Endothelial cell of umbilical vein (primary cell): ENCODE measurements around the gene AKAP13. TPM values are rescaled to one million over a fixed set of nuclear protein-coding genes. Genes with fewer than 3 reads are reported as not detected.

Experiments
- BruUV-seq: library from RNA; stranded (reverse); fragments of 400-500 nt; replicated peaks from 2 replicates; lab custom pipeline; 2021; lab: Mats Ljungman, UMichigan
- CTCF ChIA-PET: fragments of 300-600, 350-600 bp; sonication (Branson Sonifier 250); formaldehyde crosslinking; loops from one replicate; lab custom pipeline; 2021; ENCODE audit warnings: antibody characterized with exemption, inconsistent platforms; lab: Charles Lee
- POLR2A ChIA-PET: fragments of 300-600, 350-600 bp; sonication (Branson Sonifier 250); formaldehyde crosslinking; loops from one replicate; lab custom pipeline; 2021; ENCODE audit warnings: antibody characterized with exemption, inconsistent platforms; lab: Charles Lee
- DNase-seq: peaks from one replicate; pipeline ENCODE4 v3.0.0-alpha.2; 2011; ENCODE audit warnings: low read depth, low spot score
- FAIRE-seq: peaks from 2 replicates; lab custom pipeline; 2011; peaks lifted over from hg19 to GRCh38; lab: Jason Lieb, UNC
- H2AFZ ChIP-seq: 2 replicates; pipeline ENCODE4 v1.6.0; 2012; ENCODE audit warnings: low read depth, low read length, control low read depth, inconsistent platforms
- H3K27ac ChIP-seq: 2 replicates; pipeline ENCODE4 v1.5.1; 2011; ENCODE audit warnings: low read depth, mild to moderate bottlenecking, control low read depth, low read length, moderate library complexity; ENCODE audit not compliant: insufficient read depth
- H3K27me3 ChIP-seq, 2 experiments: 2 replicates each; pipeline versions ENCODE4 v1.6.0 to v1.6.1; 2011; ENCODE audit warnings: low read length in 2 of 2, mixed read lengths in 1 of 2; ENCODE audit not compliant: control insufficient read depth in 2 of 2, insufficient read depth in 2 of 2
- H3K36me3 ChIP-seq, 2 experiments: 2 replicates in 1 of 2; 3 replicates in 1 of 2; pipeline ENCODE4 v1.5.1; 2011; ENCODE audit warnings: low read length in 2 of 2, mild to moderate bottlenecking in 1 of 2, moderate library complexity in 1 of 2; ENCODE audit not compliant: control insufficient read depth in 2 of 2, insufficient read depth in 2 of 2; ENCODE audit errors: extremely low read depth in 1 of 2
- H3K4me1 ChIP-seq: 3 replicates; pipeline ENCODE4 v1.5.1; 2011; ENCODE audit warnings: mild to moderate bottlenecking, low read length; ENCODE audit not compliant: control insufficient read depth, insufficient read depth; ENCODE audit errors: extremely low read depth
- H3K4me2 ChIP-seq: 2 replicates; pipeline ENCODE4 v1.6.1; 2011; ENCODE audit warnings: low read length, control low read depth, mixed read lengths; ENCODE audit not compliant: insufficient read depth
- H3K4me3 ChIP-seq, 3 experiments: fragments of 200-600 bp in 1 of 3; sonication (generic), shearing (Covaris generic) in 1 of 3; replicated peaks in 1 of 3; 2 replicates each; pipeline ENCODE4 v1.5.1; 2011 to 2016; ENCODE audit warnings: control low read depth in 3 of 3, low read length in 3 of 3, mild to moderate bottlenecking in 2 of 3, inconsistent platforms in 1 of 3, low read depth in 1 of 3, moderate library complexity in 1 of 3; ENCODE audit not compliant: insufficient read depth in 1 of 3
- H3K79me2 ChIP-seq: 2 replicates; pipeline ENCODE4 v1.6.0; 2012; ENCODE audit warnings: low read length, inconsistent platforms; ENCODE audit not compliant: control insufficient read depth, insufficient read depth
- H3K9ac ChIP-seq: replicated peaks from 2 replicates; pipeline ENCODE3; 2011; ENCODE audit warnings: low read length, control low read depth; ENCODE audit not compliant: insufficient read depth; ENCODE audit errors: extremely low read depth
- H3K9me1 ChIP-seq: replicated peaks from 3 replicates; pipeline ENCODE4 v1.6.0; 2011; ENCODE audit warnings: mild to moderate bottlenecking, low read length; ENCODE audit not compliant: control insufficient read depth, insufficient read depth; ENCODE audit errors: extremely low read depth
- H3K9me3 ChIP-seq: replicated peaks from 2 replicates; pipeline ENCODE4 v1.5.1; 2012; ENCODE audit warnings: low read length, inconsistent platforms; ENCODE audit not compliant: control insufficient read depth, insufficient read depth
- H4K20me1 ChIP-seq: replicated peaks from 2 replicates; pipeline ENCODE3; 2011; ENCODE audit warnings: mild to moderate bottlenecking, low read length; ENCODE audit not compliant: control insufficient read depth, insufficient read depth; ENCODE audit errors: extremely low read depth
- CTCF ChIP-seq, 2 donors: IDR thresholded peaks; 1 replicate in 1 of 2; 2 replicates in 1 of 2; pipeline ENCODE4 v1.5.1; 2011; ENCODE audit warnings: low read length in 2 of 2, mild to moderate bottlenecking in 2 of 2, moderate library complexity in 2 of 2, control low read depth in 1 of 2, inconsistent platforms in 1 of 2, low read depth in 1 of 2; ENCODE audit not compliant: insufficient read depth in 1 of 2; ENCODE audit errors: extremely low read depth in 1 of 2
- EZH2 ChIP-seq: IDR thresholded peaks from 2 replicates; pipeline ENCODE4 v1.6.1; 2012; ENCODE audit warnings: borderline replicate concordance, low read depth, mild to moderate bottlenecking, moderate library complexity, low read length, inconsistent platforms; ENCODE audit not compliant: severe bottlenecking
- FOS ChIP-seq: IDR thresholded peaks from 2 replicates; pipeline ENCODE4 v1.6.1; 2011; ENCODE audit warnings: mild to moderate bottlenecking, low read length, moderate library complexity, borderline replicate concordance; ENCODE audit not compliant: insufficient read depth
- GATA2 ChIP-seq: IDR thresholded peaks from 2 replicates; pipeline ENCODE4 v1.7.0; 2011; ENCODE audit warnings: low read depth, mild to moderate bottlenecking, moderate library complexity, mixed read lengths, low read length; ENCODE audit not compliant: insufficient read length, insufficient read depth
- JUN ChIP-seq: IDR thresholded peaks from 2 replicates; pipeline ENCODE4 v1.6.1; 2011; ENCODE audit warnings: borderline replicate concordance, low read depth; ENCODE audit not compliant: insufficient read length, insufficient read depth
- MYC ChIP-seq: IDR thresholded peaks from one replicate; pipeline ENCODE4 v1.6.1; 2011; ENCODE audit warnings: mild to moderate bottlenecking, low read depth, low read length
- POLR2A ChIP-seq: IDR thresholded peaks from 2 replicates; pipeline ENCODE4 v1.6.1; 2012; ENCODE audit warnings: low read depth, mild to moderate bottlenecking, control low read depth, low read length
- POLR2AphosphoS5 ChIP-seq: IDR thresholded peaks from 2 replicates; pipeline ENCODE4 v1.6.1; 2012; ENCODE audit warnings: low read depth, mild to moderate bottlenecking, control low read depth, low read length, moderate library complexity; ENCODE audit not compliant: insufficient read depth
- dilution Hi-C: fragments of 300-500 bp; cut with MboI; formaldehyde crosslinking; loops from one replicate; pipeline ENCODE4 v1.15.0; 2019; ENCODE audit warnings: low sequenced_read_pairs; ENCODE audit not compliant: extremely low pct_ligation_motif_present
- intact Hi-C: fragments of 100-400 bp; cut with micrococcal nuclease; formaldehyde crosslinking; loops from one replicate; pipeline ENCODE4 v1.10.0; 2022
- polyA plus RNA-seq, 4 experiments: library from polyadenylated mRNA; depleted of rRNA in 3 of 4; stranded (reverse) in 3 of 4; unstranded in 1 of 4; fragments of >200 nt; gene quantifications; 2 replicates each; pipeline versions ENCODE4 v1.2.1 to v1.2.3, GENCODE V29; 2011 to 2012; ENCODE audit warnings: missing spikeins in 1 of 4
- total RNA-seq: library from RNA; stranded (reverse); gene quantifications from 2 replicates; pipeline ENCODE4 v1.2.3, GENCODE V29; 2021
- TF ChIP-seq, protein P1 (sequence below): IDR thresholded peaks from 2 replicates; pipeline ENCODE4 v1.6.1; 2011; ENCODE audit not compliant: insufficient read depth, insufficient read length

The AKAP13 gene
- total and polyA plus RNA-seq, 2 donors (not counting 3 experiments of a cell fraction or from before 2014, with no cell fraction given) = 22.8 to 87.8 TPM

DNA sequence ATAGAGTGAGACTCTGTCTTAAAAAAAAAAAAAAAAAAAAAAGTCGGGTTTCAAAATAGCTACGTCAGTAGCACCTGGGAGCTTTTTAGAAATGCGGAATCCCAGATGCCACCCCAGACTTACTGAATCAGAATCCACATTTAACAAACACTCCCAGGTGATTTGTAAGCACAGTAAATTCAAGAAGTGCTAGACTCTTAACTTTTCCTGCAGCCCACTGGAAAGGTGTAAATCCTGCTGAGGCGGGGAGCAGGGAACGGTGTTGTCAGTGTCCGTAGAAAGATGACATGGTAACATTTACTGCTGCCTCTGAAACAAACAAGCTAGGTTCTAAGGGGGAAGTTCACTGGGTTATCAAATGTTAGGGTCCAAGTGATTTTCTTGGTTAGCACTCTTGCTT is 2.4 kb upstream of the AKAP13 start:
- POLR2A ChIA-PET = no interaction called here
- DNase-seq (no peak), FAIRE-seq (no peak)
- H3K79me2 ChIP-seq = peaks cover 15% of the 10 kb centered on the region
- H3K27me3 ChIP-seq = no peaks in the 10 kb centered on the region
- no peaks in the 10 kb centered on the region for H4K20me1 ChIP-seq
- dilution Hi-C loops (no loop called here), intact Hi-C loops (no loop called here)
- H3K27ac ChIP-seq = no peak overlapping the region
- no peak overlapping the region for H3K9ac ChIP-seq
- TF ChIP-seq POLR2A (no peak), JUN (no peak), EZH2 (no peak), FOS (no peak), POLR2AphosphoS5 (no peak), GATA2 (no peak), CTCF (IDR thresholded peaks at IDR 0.05; ENCODE audit: extremely low read depth in 1 of 2, insufficient read depth in 1 of 2, low read depth in 1 of 2, low read length in 2 of 2) (no peak), MYC (no peak)
- TF ChIP-seq, protein P1, sequence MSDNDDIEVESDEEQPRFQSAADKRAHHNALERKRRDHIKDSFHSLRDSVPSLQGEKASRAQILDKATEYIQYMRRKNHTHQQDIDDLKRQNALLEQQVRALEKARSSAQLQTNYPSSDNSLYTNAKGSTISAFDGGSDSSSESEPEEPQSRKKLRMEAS = no peak
- H3K9me1 ChIP-seq = no peaks in the 10 kb centered on the region
- peaks cover 8% of the 10 kb centered on the region for H3K4me1 ChIP-seq
- H2AFZ ChIP-seq = no peak overlapping the region
- H3K4me2 ChIP-seq = no peak overlapping the region
- CTCF ChIA-PET = interaction anchor here (0.7 to 1.1 kb wide), 2 partner anchors 43 to 82 kb away, joined by 3 to 4 read pairs; no protein-coding TSS in a partner anchor
- H3K4me3 ChIP-seq = no peak overlapping the region
- BruUV-seq = no TSS peak
- H3K9me3 ChIP-seq = no peaks in the 10 kb centered on the region
- H3K36me3 ChIP-seq = no peaks in the 10 kb centered on the region
